K562 (cell line): Measurements from ENCODE around the gene SUCLG1. TPM values are rescaled to one million over a fixed set of nuclear protein-coding genes. Genes with fewer than 3 reads are reported as not detected.

Experiments
- ATAC-seq: fragments of 200-7000 bp; cut with Tn5 transposase; 3 replicates; pipeline ENCODE4 v1.9.1; 2020; ENCODE audit warnings: moderate library complexity
- BruUV-seq: library from RNA; stranded (reverse); fragments of 400-500 nt; replicated peaks from 2 replicates; lab custom pipeline; 2021; lab: Mats Ljungman, UMichigan
- CTCF ChIA-PET: fragments of 300-600 bp; formaldehyde crosslinking; extraction: SDS; loops from one replicate; lab custom pipeline; 2021; ENCODE audit warnings: low intra/inter-chr PET ratio; lab: Yijun Ruan, JAX
- POLR2A ChIA-PET: fragments of 300-600, 350-650 bp; sonication (Branson Sonifier 250); formaldehyde crosslinking; extraction: SDS; loops from one replicate; lab custom pipeline; 2021; ENCODE audit warnings: antibody characterized with exemption, inconsistent platforms; lab: Yijun Ruan, JAX
- DNase-seq, 4 experiments: peaks; one replicate each; pipeline versions ENCODE4 v3.0.0 to v3.0.0-alpha.2; 2011 to 2018; ENCODE audit warnings: low spot score in 3 of 4, mixed read lengths in 3 of 4; ENCODE audit errors: extremely low read depth in 1 of 4
- FAIRE-seq: peaks from 2 replicates; lab custom pipeline; 2011; peaks lifted over from hg19 to GRCh38; lab: Jason Lieb, UNC
- H2AFZ ChIP-seq: 2 replicates; pipeline ENCODE4 v1.6.0; 2011; ENCODE audit warnings: low read depth, low read length, control low read depth, inconsistent platforms
- H3K27ac ChIP-seq: fragments of 200-600 bp; 3 replicates; pipeline ENCODE4 v1.8.0; 2011; ENCODE audit warnings: low read depth, mild to moderate bottlenecking, control low read depth, inconsistent platforms, low read length, moderate library complexity, mixed read lengths; ENCODE audit errors: extremely low read depth
- H3K27me3 ChIP-seq, 2 experiments: fragments of 300-600 bp in 1 of 2; 2 replicates in 1 of 2; 3 replicates in 1 of 2; pipeline versions ENCODE4 v1.6.0 to v1.8.0; 2011; ENCODE audit warnings: inconsistent platforms in 2 of 2, low read length in 2 of 2, mild to moderate bottlenecking in 1 of 2, mixed read lengths in 1 of 2, moderate library complexity in 1 of 2; ENCODE audit not compliant: control insufficient read depth in 2 of 2, insufficient read depth in 2 of 2
- H3K36me3 ChIP-seq: fragments of 300-600 bp; 3 replicates; pipeline ENCODE4 v1.8.0; 2011; ENCODE audit warnings: mild to moderate bottlenecking, low read length, inconsistent platforms; ENCODE audit not compliant: control insufficient read depth, insufficient read depth
- H3K4me1 ChIP-seq, 2 experiments: fragments of 200-600 bp in 1 of 2; replicated peaks in 1 of 2; 2 replicates in 1 of 2; 3 replicates in 1 of 2; pipeline versions ENCODE4 v1.5.1 to v1.8.0; 2011; ENCODE audit warnings: inconsistent platforms in 2 of 2, low read length in 2 of 2, mild to moderate bottlenecking in 1 of 2, mixed read lengths in 1 of 2, moderate library complexity in 1 of 2; ENCODE audit not compliant: control insufficient read depth in 2 of 2, insufficient read depth in 2 of 2
- H3K4me2 ChIP-seq: 2 replicates; pipeline ENCODE4 v1.6.1; 2011; ENCODE audit warnings: low read length, control low read depth, inconsistent platforms, mixed read lengths; ENCODE audit not compliant: insufficient read depth
- H3K4me3 ChIP-seq: fragments of 200-600 bp; sonication (generic), shearing (Covaris generic); 2 replicates; pipeline ENCODE4 v1.5.1; 2016; ENCODE audit warnings: control low read depth, inconsistent platforms
- H3K79me2 ChIP-seq: fragments of 200-600 bp; 3 replicates; pipeline ENCODE4 v1.8.0; 2011; ENCODE audit warnings: low read length, inconsistent platforms; ENCODE audit not compliant: control insufficient read depth, insufficient read depth
- H3K9ac ChIP-seq, 2 experiments: 2 replicates each; pipeline versions ENCODE4 v1.6.0 to v1.6.1; 2011; ENCODE audit warnings: low read depth in 2 of 2, low read length in 2 of 2, control low read depth in 1 of 2, inconsistent platforms in 1 of 2, mild to moderate bottlenecking in 1 of 2, mixed read lengths in 1 of 2; ENCODE audit not compliant: insufficient read depth in 1 of 2
- H3K9me1 ChIP-seq: one replicate; pipeline ENCODE4 v1.6.0; 2011; ENCODE audit warnings: inconsistent platforms, mild to moderate bottlenecking, low read length, moderate library complexity; ENCODE audit not compliant: control insufficient read depth, insufficient read depth
- H3K9me3 ChIP-seq: replicated peaks from 2 replicates; pipeline ENCODE4 v1.5.1; 2011; ENCODE audit warnings: low read depth, low read length, inconsistent platforms; ENCODE audit not compliant: control insufficient read depth, insufficient read depth
- H4K20me1 ChIP-seq: replicated peaks from 2 replicates; pipeline ENCODE4 v1.6.1; 2011; ENCODE audit warnings: low read length, inconsistent platforms, mixed read lengths; ENCODE audit not compliant: control insufficient read depth, insufficient read depth
- ARHGAP35 ChIP-seq: fragments of 450-650 bp; IDR thresholded peaks from 2 replicates; pipeline ENCODE4 v1.6.1; 2018; ENCODE audit not compliant: partially characterized antibody
- POLR2B ChIP-seq: fragments of 450-650 bp; IDR thresholded peaks from 2 replicates; pipeline ENCODE4 v1.6.1; 2018; ENCODE audit warnings: low read depth; ENCODE audit not compliant: partially characterized antibody
- SETDB1 ChIP-seq: IDR thresholded peaks from one replicate; pipeline ENCODE4 v1.6.1; 2012; ENCODE audit warnings: low read length, control low read depth, inconsistent platforms
- SMAD4 ChIP-seq: fragments of 250-450 bp; sonication (Bioruptor Pico); conservative IDR thresholded peaks from 2 replicates; pipeline ENCODE4 v1.8.0; 2021; ENCODE audit warnings: inconsistent platforms, mild to moderate bottlenecking, moderate library complexity
- SRSF1 ChIP-seq: fragments of 200-400 bp; formaldehyde crosslinking; IDR thresholded peaks from 2 replicates; pipeline ENCODE4 v1.6.1; 2017; ENCODE audit warnings: mild to moderate bottlenecking, low read depth, low read length, moderate library complexity
- SRSF7 ChIP-seq: fragments of 200-400 bp; formaldehyde crosslinking; optimal IDR thresholded peaks from 2 replicates; pipeline ENCODE3; 2017; ENCODE audit warnings: mild to moderate bottlenecking, low read depth, low read length
- TEAD2 ChIP-seq: fragments of 450-650 bp; IDR thresholded peaks from 2 replicates; pipeline ENCODE4 v1.6.1; 2016; ENCODE audit warnings: missing genetic modification characterization, control low read depth, missing compliant biosample characterization
- ZNF184 ChIP-seq: sonication (generic); formaldehyde crosslinking; IDR thresholded peaks from 2 replicates; pipeline ENCODE4 v1.5.0; 2020; ENCODE audit warnings: missing genetic modification reagents
- ZNF324 ChIP-seq: fragments of 250-450 bp; sonication (Bioruptor Pico); IDR thresholded peaks from 2 replicates; pipeline ENCODE4 v1.4.0; 2020; ENCODE audit warnings: mild to moderate bottlenecking
- ZNF644 ChIP-seq: fragments of 200-800 bp; sonication (Bioruptor generic); IDR thresholded peaks from 2 replicates; pipeline ENCODE4 v1.6.1; 2016; ENCODE audit warnings: low read depth, missing genetic modification characterization, missing compliant biosample characterization
- WGBS: fragments of 100-300 bp; shearing (Covaris generic); methylation state at CpG from one replicate; pipeline ENCODE4 v1.1.6; 2016; ENCODE audit warnings: low coverage, mixed read lengths; ENCODE audit not compliant: insufficient coverage; ENCODE audit errors: missing lambda C conversion rate; 5-methylcytosine and 5-hydroxymethylcytosine counted together
- in situ Hi-C: fragments of 300-500 bp; cut with MboI; formaldehyde crosslinking; loops from 4 replicates; pipeline ENCODE4 v1.15.0; 2018; ENCODE audit warnings: inconsistent platforms, mixed read lengths
- intact Hi-C: fragments of 100-400 bp; cut with micrococcal nuclease; formaldehyde crosslinking; loops from 2 replicates; pipeline ENCODE4 v1.14.2; 2022
- polyA plus RNA-seq, 8 experiments: library from polyadenylated mRNA; depleted of rRNA in 4 of 8; stranded (reverse) in 5 of 8; unstranded in 3 of 8; fragments of >200 nt; fragmentation: Nextera tagmentation in 2 of 8; fragmentation: Illumina TruSeq in 1 of 8; extraction: Ambion mirVana in 2 of 8; extraction: Trizol in 1 of 8; gene quantifications; 2 replicates each; pipeline versions ENCODE4 v1.2.1 to v1.2.3, GENCODE V29; 2011 to 2014; ENCODE audit warnings: inconsistent platforms in 1 of 8, missing spikeins in 1 of 8
- total RNA-seq, 7 experiments: library from RNA; depleted of rRNA in 6 of 7; stranded (reverse); fragments of >200 nt in 6 of 7; fragmentation: Illumina TruSeq in 2 of 7; extraction: Trizol in 2 of 7; gene quantifications; 2 replicates each; pipeline versions ENCODE4 v1.2.1 to v1.2.3, GENCODE V29; 2011 to 2021; ENCODE audit warnings: low replicate concordance in 1 of 7
- TF ChIP-seq, protein P1 (sequence below): fragments of 450-650 bp; formaldehyde crosslinking; IDR thresholded peaks from 2 replicates; pipeline ENCODE4 v1.4.0; 2020; ENCODE audit warnings: mild to moderate bottlenecking, moderate library complexity
- TF ChIP-seq, protein P2 (sequence below), 3 experiments: IDR thresholded peaks in 2 of 3; conservative IDR thresholded peaks in 1 of 3; 2 replicates each; pipeline ENCODE4 v1.5.1; 2011 to 2012; ENCODE audit warnings: low read length in 3 of 3, mild to moderate bottlenecking in 3 of 3, control low read depth in 2 of 3, improper control_type of control experiment in 1 of 3, inconsistent platforms in 1 of 3, low read depth in 1 of 3, mixed read lengths in 1 of 3, moderate library complexity in 1 of 3; ENCODE audit not compliant: insufficient read depth in 2 of 3
- TF ChIP-seq, protein P3 (sequence below): sonication (generic); formaldehyde crosslinking; IDR thresholded peaks from 2 replicates; pipeline ENCODE4 v1.8.1; 2022; ENCODE audit warnings: missing genetic modification reagents

The SUCLG1 gene
- total and polyA plus RNA-seq, 9 of the 15 experiments (the other 6 are each of a cell fraction or from before 2014, with no cell fraction given) = 90.5 to 325 (median 115) TPM

DNA sequence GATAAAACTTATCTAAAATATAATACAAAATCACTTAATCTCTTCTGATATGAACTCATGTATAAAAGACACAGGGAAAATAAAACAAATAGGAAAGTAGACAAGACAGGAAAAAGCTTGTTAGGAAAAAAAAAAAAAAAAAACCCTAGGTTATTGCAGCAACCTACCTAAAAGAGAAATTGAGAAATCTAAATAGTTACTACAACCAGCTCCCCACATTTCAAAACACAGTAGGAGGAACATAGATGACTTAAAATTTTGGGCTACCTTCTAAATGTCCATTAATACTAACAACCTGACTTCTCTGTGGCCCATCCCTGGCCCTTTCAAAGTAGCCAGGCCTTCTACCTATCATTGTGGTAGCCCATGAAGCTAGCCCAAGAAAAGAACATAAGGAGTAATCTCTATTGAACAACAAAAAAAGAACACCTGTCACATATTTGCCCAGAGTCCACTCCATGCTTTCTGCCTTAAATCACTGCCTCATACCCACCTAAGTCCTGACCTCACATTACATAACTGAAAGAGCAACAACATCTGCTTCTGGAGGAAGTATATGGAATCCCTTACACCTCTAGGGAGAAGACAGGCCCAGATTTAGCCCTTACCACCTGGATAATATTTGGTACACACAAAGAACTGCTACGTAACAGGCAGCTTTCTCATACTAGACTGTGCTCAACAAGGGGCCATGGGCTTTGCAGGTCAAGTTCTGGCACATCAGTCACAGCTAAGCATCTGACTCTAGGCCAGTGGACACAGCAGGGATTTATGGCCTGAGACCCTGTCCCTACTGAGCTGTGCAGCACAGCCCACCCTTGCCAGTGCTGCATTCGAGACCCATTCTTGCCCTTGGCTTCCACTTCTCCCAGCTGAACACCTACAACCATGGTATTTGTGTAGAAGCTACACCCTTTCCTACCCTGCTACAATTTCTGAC, 8.5 kb downstream of the SUCLG1 start:
- Histone ChIP-seq H3K9ac (no peak overlapping the region; a peak in 1 of 4 replicates), H4K20me1 (peaks cover 14% of the 10 kb centered on the region), H3K79me2 (peaks cover 75% of the 10 kb centered on the region), H3K9me3 (no peaks in the 10 kb centered on the region), H3K4me3 (no peak overlapping the region), H3K4me1 (peaks cover 0 to 18% of the 10 kb centered on the region in 2 experiments; a peak in 2 of 5 replicates), H3K36me3 (peaks cover 66% of the 10 kb centered on the region), H3K9me1 (peaks cover 15% of the 10 kb centered on the region), H3K4me2 (no peak overlapping the region), H2AFZ (no peak overlapping the region), H3K27me3 (no peaks in the 10 kb centered on the region), H3K27ac (no peak overlapping the region)
- intact Hi-C loops (no loop called here), in situ Hi-C loops (no loop called here)
- CTCF ChIA-PET = no interaction called here
- DNase-seq = no peak
- POLR2A ChIA-PET = interaction anchor here (0.6 to 1.2 kb wide), 2 partner anchors 9 to 11 kb away, joined by 3 read pairs; no protein-coding TSS in a partner anchor
- ATAC-seq = peak; percentile 63
- 94% methylated on average over 2 of the region's 2 CpGs for WGBS
- FAIRE-seq = no peak
- BruUV-seq = no TSS peak
- TF ChIP-seq SRSF1 (no peak), ZNF644 (no peak), ZNF184 (CRISPR knock-in tag) (no peak), TEAD2 (no peak), SRSF7 (no peak), ARHGAP35 (no peak), POLR2B (no peak), SMAD4 (CRISPR knock-in tag) (no peak), SETDB1 (no peak), ZNF324 (CRISPR knock-in tag) (no peak)
- TF ChIP-seq, protein P1, sequence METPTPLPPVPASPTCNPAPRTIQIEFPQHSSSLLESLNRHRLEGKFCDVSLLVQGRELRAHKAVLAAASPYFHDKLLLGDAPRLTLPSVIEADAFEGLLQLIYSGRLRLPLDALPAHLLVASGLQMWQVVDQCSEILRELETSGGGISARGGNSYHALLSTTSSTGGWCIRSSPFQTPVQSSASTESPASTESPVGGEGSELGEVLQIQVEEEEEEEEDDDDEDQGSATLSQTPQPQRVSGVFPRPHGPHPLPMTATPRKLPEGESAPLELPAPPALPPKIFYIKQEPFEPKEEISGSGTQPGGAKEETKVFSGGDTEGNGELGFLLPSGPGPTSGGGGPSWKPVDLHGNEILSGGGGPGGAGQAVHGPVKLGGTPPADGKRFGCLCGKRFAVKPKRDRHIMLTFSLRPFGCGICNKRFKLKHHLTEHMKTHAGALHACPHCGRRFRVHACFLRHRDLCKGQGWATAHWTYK (CRISPR knock-in tag) = no peak
- TF ChIP-seq, protein P2, sequence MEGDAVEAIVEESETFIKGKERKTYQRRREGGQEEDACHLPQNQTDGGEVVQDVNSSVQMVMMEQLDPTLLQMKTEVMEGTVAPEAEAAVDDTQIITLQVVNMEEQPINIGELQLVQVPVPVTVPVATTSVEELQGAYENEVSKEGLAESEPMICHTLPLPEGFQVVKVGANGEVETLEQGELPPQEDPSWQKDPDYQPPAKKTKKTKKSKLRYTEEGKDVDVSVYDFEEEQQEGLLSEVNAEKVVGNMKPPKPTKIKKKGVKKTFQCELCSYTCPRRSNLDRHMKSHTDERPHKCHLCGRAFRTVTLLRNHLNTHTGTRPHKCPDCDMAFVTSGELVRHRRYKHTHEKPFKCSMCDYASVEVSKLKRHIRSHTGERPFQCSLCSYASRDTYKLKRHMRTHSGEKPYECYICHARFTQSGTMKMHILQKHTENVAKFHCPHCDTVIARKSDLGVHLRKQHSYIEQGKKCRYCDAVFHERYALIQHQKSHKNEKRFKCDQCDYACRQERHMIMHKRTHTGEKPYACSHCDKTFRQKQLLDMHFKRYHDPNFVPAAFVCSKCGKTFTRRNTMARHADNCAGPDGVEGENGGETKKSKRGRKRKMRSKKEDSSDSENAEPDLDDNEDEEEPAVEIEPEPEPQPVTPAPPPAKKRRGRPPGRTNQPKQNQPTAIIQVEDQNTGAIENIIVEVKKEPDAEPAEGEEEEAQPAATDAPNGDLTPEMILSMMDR (IDR thresholded peaks at IDR 0.05 in 2 of 3, conservative IDR thresholded peaks at IDR 0.05 in 1 of 3; ENCODE audit: insufficient read depth in 2 of 3, low read depth in 1 of 3, low read length in 3 of 3) = no peak
- TF ChIP-seq, protein P3, sequence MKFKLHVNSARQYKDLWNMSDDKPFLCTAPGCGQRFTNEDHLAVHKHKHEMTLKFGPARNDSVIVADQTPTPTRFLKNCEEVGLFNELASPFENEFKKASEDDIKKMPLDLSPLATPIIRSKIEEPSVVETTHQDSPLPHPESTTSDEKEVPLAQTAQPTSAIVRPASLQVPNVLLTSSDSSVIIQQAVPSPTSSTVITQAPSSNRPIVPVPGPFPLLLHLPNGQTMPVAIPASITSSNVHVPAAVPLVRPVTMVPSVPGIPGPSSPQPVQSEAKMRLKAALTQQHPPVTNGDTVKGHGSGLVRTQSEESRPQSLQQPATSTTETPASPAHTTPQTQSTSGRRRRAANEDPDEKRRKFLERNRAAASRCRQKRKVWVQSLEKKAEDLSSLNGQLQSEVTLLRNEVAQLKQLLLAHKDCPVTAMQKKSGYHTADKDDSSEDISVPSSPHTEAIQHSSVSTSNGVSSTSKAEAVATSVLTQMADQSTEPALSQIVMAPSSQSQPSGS (CRISPR knock-in tag) = no peak
